GM23338 (cell line): ENCODE results near the gene KLHL26. TPM values are rescaled to one million over a fixed set of nuclear protein-coding genes. Genes with fewer than 3 reads are reported as not detected.

Experiments used
- ATAC-seq: fragments of 200-7000 bp; cut with Tn5 transposase; 3 replicates; pipeline ENCODE4 v1.9.1; 2020
- DNase-seq: peaks from one replicate; pipeline ENCODE4 v3.0.0-alpha.2; 2015; ENCODE audit warnings: low spot score
- H2AFZ ChIP-seq: fragments of 200-600 bp; sonication (generic); 2 replicates; pipeline ENCODE4 v1.8.0; 2016; ENCODE audit warnings: antibody characterized with exemption, mild to moderate bottlenecking, moderate library complexity
- H3F3A ChIP-seq: fragments of 200-600 bp; sonication (generic); replicated peaks from 2 replicates; pipeline ENCODE4 v1.8.0; 2017; ENCODE audit warnings: antibody characterized with exemption, mixed run types, low read depth
- H3K27ac ChIP-seq: fragments of 200-600 bp; sonication (generic); 2 replicates; pipeline ENCODE4 v1.6.1; 2016; ENCODE audit warnings: low read depth
- H3K27me3 ChIP-seq: fragments of 200-600 bp; sonication (generic); 2 replicates; pipeline ENCODE4 v1.8.0; 2016; ENCODE audit warnings: mild to moderate bottlenecking, mixed run types, moderate library complexity; ENCODE audit not compliant: insufficient read depth
- H3K36me3 ChIP-seq: fragments of 200-600 bp; sonication (generic); 2 replicates; pipeline ENCODE4 v1.8.0; 2016; ENCODE audit warnings: mild to moderate bottlenecking; ENCODE audit not compliant: insufficient read depth
- H3K4me1 ChIP-seq: fragments of 200-600 bp; sonication (generic); 2 replicates; pipeline ENCODE4 v1.8.0; 2016; ENCODE audit warnings: mild to moderate bottlenecking, moderate library complexity; ENCODE audit not compliant: insufficient read depth
- H3K4me2 ChIP-seq: fragments of 200-600 bp; sonication (generic); 2 replicates; pipeline ENCODE4 v1.7.1; 2017; ENCODE audit warnings: mixed run types
- H3K4me3 ChIP-seq: fragments of 200-600 bp; sonication (generic); 2 replicates; pipeline ENCODE4 v1.6.1; 2016; ENCODE audit warnings: mixed run types
- H3K79me2 ChIP-seq: fragments of 200-600 bp; sonication (generic); replicated peaks from 2 replicates; pipeline ENCODE4 v1.8.0; 2017; ENCODE audit warnings: mild to moderate bottlenecking; ENCODE audit not compliant: insufficient read depth
- H3K9me2 ChIP-seq: fragments of 200-600 bp; sonication (generic); 2 replicates; pipeline ENCODE4 v1.8.0; 2017; ENCODE audit not compliant: insufficient read depth
- H4K20me1 ChIP-seq: fragments of 200-600 bp; sonication (generic); replicated peaks from 2 replicates; pipeline ENCODE4 v1.8.0; 2017; ENCODE audit warnings: mild to moderate bottlenecking; ENCODE audit not compliant: insufficient read depth
- H3K27ac Mint-ChIP-seq: 2 replicates; pipeline ENCODE4 v1.8.0; 2020; ENCODE audit warnings: inconsistent platforms, mild to moderate bottlenecking, moderate library complexity, mixed read lengths
- H3K27me3 Mint-ChIP-seq: 3 replicates; pipeline ENCODE4 v1.8.0; 2022; ENCODE audit warnings: low read depth, mild to moderate bottlenecking, moderate library complexity, mixed read lengths, inconsistent platforms; ENCODE audit not compliant: insufficient read depth, poor library complexity
- H3K36me3 Mint-ChIP-seq: 3 replicates; pipeline ENCODE4 v1.8.0; 2021; ENCODE audit warnings: low read depth, mild to moderate bottlenecking, inconsistent platforms, moderate library complexity, mixed read lengths
- H3K4me1 Mint-ChIP-seq: 3 replicates; pipeline ENCODE4 v1.8.0; 2020; ENCODE audit warnings: mild to moderate bottlenecking, inconsistent platforms, mixed read lengths
- H3K4me3 Mint-ChIP-seq: 3 replicates; pipeline ENCODE4 v1.8.0; 2021; ENCODE audit warnings: moderate library complexity, mild to moderate bottlenecking, inconsistent platforms, mixed read lengths
- H3K9me3 Mint-ChIP-seq: 3 replicates; pipeline ENCODE4 v1.8.0; 2020; ENCODE audit warnings: moderate library complexity, mild to moderate bottlenecking, inconsistent platforms, mixed read lengths
- EZH2 ChIP-seq: fragments of 200-600 bp; sonication (generic); IDR thresholded peaks from one replicate; pipeline ENCODE4 v1.8.0; 2017; ENCODE audit warnings: antibody characterized with exemption, mild to moderate bottlenecking, low read depth; ENCODE audit not compliant: unreplicated experiment
- EZH2phosphoT487 ChIP-seq: fragments of 200-600 bp; sonication (generic); IDR thresholded peaks from one replicate; pipeline ENCODE4 v1.8.1; 2018; ENCODE audit warnings: antibody characterized with exemption; ENCODE audit not compliant: unreplicated experiment
- POLR2AphosphoS5 ChIP-seq: IDR thresholded peaks from 2 replicates; pipeline ENCODE4 v1.6.1; 2016; ENCODE audit warnings: antibody characterized with exemption, low read depth
- STAT1 ChIP-seq: IDR thresholded peaks from one replicate; pipeline ENCODE4 v1.6.1; 2016; ENCODE audit warnings: antibody characterized with exemption; ENCODE audit not compliant: unreplicated experiment
- ZNF114 ChIP-seq: fragments of 250-450 bp; sonication (Bioruptor Pico); IDR thresholded peaks from 2 replicates; pipeline ENCODE4 v1.5.0; 2020; ENCODE audit warnings: mild to moderate bottlenecking, moderate library complexity
- polyA plus RNA-seq: library from polyadenylated mRNA; unstranded; fragments of >200 nt; fragmentation: Nextera tagmentation; extraction: Ambion mirVana; gene quantifications from 2 replicates; pipeline ENCODE4 v1.2.1, GENCODE V29; 2016
- total RNA-seq: library from RNA; depleted of rRNA; stranded (reverse); fragments of >200 nt; shearing (Covaris generic); gene quantifications from 2 replicates; pipeline ENCODE4 v1.2.3, GENCODE V29; 2014
- TF ChIP-seq, protein P1 (sequence below): fragments of 250-450 bp; sonication (Bioruptor Pico); IDR thresholded peaks from 2 replicates; pipeline ENCODE4 v1.5.0; 2020; ENCODE audit warnings: mild to moderate bottlenecking, moderate library complexity
- TF ChIP-seq, protein P2 (sequence below): IDR thresholded peaks from one replicate; pipeline ENCODE4 v1.6.1; 2018; ENCODE audit warnings: antibody characterized with exemption; ENCODE audit not compliant: unreplicated experiment
- TF ChIP-seq, protein P3 (sequence below), 2 experiments: fragments of 200-600 bp in 1 of 2; sonication (generic) in 1 of 2; conservative IDR thresholded peaks; 2 replicates each; pipeline versions ENCODE4 v1.5.1 to v1.6.1; 2016 to 2017; ENCODE audit warnings: antibody characterized with exemption in 2 of 2, low read depth in 2 of 2, mild to moderate bottlenecking in 2 of 2, moderate library complexity in 1 of 2

The KLHL26 gene
- total and polyA plus RNA-seq, 2 experiments from 2014 or later: 3.6 to 11.2 TPM

DNA sequence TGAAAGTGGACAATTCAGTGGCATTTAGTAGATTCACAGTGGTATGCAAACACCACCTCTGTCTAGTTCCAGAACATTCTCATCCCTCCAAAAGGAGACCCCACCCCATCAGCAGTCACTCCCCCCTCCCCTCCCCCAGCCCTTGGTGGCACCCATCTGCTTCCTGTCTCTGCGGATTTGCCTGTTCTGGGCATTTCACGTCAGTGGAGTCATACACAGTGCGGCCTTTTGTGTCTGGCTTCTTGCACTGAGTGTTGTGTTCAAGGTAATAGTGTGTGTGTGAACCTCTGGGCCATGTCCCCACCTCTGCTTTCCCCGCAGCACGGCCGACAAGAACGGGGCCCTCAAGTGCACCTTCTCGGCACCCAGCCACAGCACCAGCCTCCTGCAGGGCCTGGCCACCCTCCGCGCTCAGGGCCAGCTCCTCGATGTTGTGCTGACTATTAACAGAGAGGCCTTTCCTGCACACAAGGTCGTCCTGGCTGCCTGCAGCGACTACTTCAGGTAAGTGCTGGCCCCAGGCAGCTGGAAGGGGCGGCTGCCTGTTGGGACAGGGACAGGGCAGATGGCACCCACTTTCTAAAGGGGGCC lies 27.2 kb downstream of the KLHL26 start:
- H3K79me2 ChIP-seq: no peaks in the 10 kb centered on the region
- DNase-seq: no peak
- H3K4me1 ChIP-seq: no peaks in the 10 kb centered on the region
- H3K27ac ChIP-seq: no peak overlapping the region
- H3K36me3 ChIP-seq: no peaks in the 10 kb centered on the region
- Mint-ChIP-seq H3K4me1 (peaks cover 12% of the 10 kb centered on the region), H3K9me3 (no peaks in the 10 kb centered on the region), H3K27ac (no peak overlapping the region), H3K4me3 (no peak overlapping the region), H3K27me3 (peaks cover 2% of the 10 kb centered on the region), H3K36me3 (peaks cover 7% of the 10 kb centered on the region; the same call in 2 of the 3 replicates)
- no peaks in the 10 kb centered on the region for H3K9me2 ChIP-seq
- no peaks in the 10 kb centered on the region for H3K27me3 ChIP-seq
- ATAC-seq: no peak
- no peak overlapping the region for H3K4me2 ChIP-seq
- no peaks in the 10 kb centered on the region; the same call in 1 of the 2 replicates for H4K20me1 ChIP-seq
- TF ChIP-seq ZNF114 (no peak), EZH2phosphoT487 (no peak), POLR2AphosphoS5 (no peak), EZH2 (no peak), STAT1 (no peak)
- TF ChIP-seq, protein P1, sequence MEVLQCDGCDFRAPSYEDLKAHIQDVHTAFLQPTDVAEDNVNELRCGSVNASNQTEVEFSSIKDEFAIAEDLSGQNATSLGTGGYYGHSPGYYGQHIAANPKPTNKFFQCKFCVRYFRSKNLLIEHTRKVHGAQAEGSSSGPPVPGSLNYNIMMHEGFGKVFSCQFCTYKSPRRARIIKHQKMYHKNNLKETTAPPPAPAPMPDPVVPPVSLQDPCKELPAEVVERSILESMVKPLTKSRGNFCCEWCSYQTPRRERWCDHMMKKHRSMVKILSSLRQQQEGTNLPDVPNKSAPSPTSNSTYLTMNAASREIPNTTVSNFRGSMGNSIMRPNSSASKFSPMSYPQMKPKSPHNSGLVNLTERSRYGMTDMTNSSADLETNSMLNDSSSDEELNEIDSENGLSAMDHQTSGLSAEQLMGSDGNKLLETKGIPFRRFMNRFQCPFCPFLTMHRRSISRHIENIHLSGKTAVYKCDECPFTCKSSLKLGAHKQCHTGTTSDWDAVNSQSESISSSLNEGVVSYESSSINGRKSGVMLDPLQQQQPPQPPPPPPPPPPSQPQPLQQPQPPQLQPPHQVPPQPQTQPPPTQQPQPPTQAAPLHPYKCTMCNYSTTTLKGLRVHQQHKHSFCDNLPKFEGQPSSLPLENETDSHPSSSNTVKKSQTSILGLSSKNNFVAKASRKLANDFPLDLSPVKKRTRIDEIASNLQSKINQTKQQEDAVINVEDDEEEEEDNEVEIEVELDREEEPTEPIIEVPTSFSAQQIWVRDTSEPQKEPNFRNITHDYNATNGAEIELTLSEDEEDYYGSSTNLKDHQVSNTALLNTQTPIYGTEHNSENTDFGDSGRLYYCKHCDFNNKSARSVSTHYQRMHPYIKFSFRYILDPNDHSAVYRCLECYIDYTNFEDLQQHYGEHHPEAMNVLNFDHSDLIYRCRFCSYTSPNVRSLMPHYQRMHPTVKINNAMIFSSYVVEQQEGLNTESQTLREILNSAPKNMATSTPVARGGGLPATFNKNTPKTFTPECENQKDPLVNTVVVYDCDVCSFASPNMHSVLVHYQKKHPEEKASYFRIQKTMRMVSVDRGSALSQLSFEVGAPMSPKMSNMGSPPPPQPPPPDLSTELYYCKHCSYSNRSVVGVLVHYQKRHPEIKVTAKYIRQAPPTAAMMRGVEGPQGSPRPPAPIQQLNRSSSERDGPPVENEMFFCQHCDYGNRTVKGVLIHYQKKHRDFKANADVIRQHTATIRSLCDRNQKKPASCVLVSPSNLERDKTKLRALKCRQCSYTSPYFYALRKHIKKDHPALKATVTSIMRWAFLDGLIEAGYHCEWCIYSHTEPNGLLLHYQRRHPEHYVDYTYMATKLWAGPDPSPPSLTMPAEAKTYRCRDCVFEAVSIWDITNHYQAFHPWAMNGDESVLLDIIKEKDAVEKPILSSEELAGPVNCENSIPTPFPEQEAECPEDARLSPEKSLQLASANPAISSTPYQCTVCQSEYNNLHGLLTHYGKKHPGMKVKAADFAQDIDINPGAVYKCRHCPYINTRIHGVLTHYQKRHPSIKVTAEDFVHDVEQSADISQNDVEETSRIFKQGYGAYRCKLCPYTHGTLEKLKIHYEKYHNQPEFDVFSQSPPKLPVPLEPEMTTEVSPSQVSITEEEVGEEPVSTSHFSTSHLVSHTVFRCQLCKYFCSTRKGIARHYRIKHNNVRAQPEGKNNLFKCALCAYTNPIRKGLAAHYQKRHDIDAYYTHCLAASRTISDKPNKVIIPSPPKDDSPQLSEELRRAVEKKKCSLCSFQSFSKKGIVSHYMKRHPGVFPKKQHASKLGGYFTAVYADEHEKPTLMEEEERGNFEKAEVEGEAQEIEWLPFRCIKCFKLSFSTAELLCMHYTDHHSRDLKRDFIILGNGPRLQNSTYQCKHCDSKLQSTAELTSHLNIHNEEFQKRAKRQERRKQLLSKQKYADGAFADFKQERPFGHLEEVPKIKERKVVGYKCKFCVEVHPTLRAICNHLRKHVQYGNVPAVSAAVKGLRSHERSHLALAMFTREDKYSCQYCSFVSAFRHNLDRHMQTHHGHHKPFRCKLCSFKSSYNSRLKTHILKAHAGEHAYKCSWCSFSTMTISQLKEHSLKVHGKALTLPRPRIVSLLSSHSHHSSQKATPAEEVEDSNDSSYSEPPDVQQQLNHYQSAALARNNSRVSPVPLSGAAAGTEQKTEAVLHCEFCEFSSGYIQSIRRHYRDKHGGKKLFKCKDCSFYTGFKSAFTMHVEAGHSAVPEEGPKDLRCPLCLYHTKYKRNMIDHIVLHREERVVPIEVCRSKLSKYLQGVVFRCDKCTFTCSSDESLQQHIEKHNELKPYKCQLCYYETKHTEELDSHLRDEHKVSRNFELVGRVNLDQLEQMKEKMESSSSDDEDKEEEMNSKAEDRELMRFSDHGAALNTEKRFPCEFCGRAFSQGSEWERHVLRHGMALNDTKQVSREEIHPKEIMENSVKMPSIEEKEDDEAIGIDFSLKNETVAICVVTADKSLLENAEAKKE (CRISPR knock-in tag): no peak
- TF ChIP-seq, protein P2, sequence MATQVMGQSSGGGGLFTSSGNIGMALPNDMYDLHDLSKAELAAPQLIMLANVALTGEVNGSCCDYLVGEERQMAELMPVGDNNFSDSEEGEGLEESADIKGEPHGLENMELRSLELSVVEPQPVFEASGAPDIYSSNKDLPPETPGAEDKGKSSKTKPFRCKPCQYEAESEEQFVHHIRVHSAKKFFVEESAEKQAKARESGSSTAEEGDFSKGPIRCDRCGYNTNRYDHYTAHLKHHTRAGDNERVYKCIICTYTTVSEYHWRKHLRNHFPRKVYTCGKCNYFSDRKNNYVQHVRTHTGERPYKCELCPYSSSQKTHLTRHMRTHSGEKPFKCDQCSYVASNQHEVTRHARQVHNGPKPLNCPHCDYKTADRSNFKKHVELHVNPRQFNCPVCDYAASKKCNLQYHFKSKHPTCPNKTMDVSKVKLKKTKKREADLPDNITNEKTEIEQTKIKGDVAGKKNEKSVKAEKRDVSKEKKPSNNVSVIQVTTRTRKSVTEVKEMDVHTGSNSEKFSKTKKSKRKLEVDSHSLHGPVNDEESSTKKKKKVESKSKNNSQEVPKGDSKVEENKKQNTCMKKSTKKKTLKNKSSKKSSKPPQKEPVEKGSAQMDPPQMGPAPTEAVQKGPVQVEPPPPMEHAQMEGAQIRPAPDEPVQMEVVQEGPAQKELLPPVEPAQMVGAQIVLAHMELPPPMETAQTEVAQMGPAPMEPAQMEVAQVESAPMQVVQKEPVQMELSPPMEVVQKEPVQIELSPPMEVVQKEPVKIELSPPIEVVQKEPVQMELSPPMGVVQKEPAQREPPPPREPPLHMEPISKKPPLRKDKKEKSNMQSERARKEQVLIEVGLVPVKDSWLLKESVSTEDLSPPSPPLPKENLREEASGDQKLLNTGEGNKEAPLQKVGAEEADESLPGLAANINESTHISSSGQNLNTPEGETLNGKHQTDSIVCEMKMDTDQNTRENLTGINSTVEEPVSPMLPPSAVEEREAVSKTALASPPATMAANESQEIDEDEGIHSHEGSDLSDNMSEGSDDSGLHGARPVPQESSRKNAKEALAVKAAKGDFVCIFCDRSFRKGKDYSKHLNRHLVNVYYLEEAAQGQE: no peak
- TF ChIP-seq, protein P3, sequence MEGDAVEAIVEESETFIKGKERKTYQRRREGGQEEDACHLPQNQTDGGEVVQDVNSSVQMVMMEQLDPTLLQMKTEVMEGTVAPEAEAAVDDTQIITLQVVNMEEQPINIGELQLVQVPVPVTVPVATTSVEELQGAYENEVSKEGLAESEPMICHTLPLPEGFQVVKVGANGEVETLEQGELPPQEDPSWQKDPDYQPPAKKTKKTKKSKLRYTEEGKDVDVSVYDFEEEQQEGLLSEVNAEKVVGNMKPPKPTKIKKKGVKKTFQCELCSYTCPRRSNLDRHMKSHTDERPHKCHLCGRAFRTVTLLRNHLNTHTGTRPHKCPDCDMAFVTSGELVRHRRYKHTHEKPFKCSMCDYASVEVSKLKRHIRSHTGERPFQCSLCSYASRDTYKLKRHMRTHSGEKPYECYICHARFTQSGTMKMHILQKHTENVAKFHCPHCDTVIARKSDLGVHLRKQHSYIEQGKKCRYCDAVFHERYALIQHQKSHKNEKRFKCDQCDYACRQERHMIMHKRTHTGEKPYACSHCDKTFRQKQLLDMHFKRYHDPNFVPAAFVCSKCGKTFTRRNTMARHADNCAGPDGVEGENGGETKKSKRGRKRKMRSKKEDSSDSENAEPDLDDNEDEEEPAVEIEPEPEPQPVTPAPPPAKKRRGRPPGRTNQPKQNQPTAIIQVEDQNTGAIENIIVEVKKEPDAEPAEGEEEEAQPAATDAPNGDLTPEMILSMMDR (conservative IDR thresholded peaks at IDR 0.05; ENCODE audit: low read depth in 2 of 2): no peak
- no peak overlapping the region for H3K4me3 ChIP-seq
- no peak overlapping the region for H2AFZ ChIP-seq
- 0 out of 2 replicates have a peak, but pooled peaks cover 3% of the 10 kb centered on the region for H3F3A ChIP-seq
